GM13977 (cell line): ENCODE data around the gene DNAJC15.
"Not testable (repeated sequence)": the region's sequence is repeated elsewhere in the genome, so short reads cannot be mapped to it uniquely, and the experiment has no call there.

ENCODE experiments used
- DNase-seq: peaks from one replicate; pipeline ENCODE4 v3.0.0; 2012; ENCODE audit warnings: low spot score
- in situ Hi-C: fragments of 300-500 bp; cut with MboI; formaldehyde crosslinking; loops from one replicate; pipeline ENCODE4 v1.12.0; 2022; ENCODE audit warnings: low sequenced_read_pairs, low pct_unique_long_range_greater_than_20kb, mixed read lengths, inconsistent platforms; ENCODE audit not compliant: unreplicated experiment
- TF ChIP-seq, protein P1 (sequence below): IDR thresholded peaks from 2 replicates; pipeline ENCODE4 v1.5.1; 2012; ENCODE audit warnings: mild to moderate bottlenecking, control low read depth; ENCODE audit not compliant: insufficient read depth; ENCODE audit errors: extremely low read depth, missing control alignments

The DNAJC15 gene

DNA sequence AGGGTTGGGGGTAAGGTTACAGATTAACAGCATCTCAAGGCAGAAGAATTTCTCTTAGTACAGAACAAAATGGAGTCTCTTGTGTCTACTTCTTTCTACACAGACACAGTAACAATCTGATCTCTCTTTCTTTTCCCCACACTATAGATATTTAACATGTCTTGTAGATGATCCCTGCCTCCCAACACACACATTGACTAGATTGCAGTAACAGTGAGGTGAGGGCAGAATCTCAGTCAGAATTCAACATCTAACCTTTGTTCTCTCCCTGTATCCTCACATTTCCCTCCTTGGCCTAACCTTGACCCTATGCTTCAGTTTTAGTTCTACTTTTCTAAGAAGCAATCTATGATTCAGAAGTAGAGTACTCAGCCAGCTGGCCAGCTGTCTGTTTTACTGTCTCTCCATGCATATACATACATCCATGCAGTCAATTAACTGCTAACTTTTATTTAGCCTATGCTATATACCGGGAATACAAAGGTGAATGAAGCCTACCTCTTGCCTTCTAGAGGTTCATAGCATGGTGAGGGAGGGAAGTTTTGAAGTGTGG is 18.1 kb downstream of the DNAJC15 start:
- in situ Hi-C loops = no loop called here
- TF ChIP-seq, protein P1, sequence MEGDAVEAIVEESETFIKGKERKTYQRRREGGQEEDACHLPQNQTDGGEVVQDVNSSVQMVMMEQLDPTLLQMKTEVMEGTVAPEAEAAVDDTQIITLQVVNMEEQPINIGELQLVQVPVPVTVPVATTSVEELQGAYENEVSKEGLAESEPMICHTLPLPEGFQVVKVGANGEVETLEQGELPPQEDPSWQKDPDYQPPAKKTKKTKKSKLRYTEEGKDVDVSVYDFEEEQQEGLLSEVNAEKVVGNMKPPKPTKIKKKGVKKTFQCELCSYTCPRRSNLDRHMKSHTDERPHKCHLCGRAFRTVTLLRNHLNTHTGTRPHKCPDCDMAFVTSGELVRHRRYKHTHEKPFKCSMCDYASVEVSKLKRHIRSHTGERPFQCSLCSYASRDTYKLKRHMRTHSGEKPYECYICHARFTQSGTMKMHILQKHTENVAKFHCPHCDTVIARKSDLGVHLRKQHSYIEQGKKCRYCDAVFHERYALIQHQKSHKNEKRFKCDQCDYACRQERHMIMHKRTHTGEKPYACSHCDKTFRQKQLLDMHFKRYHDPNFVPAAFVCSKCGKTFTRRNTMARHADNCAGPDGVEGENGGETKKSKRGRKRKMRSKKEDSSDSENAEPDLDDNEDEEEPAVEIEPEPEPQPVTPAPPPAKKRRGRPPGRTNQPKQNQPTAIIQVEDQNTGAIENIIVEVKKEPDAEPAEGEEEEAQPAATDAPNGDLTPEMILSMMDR = no peak
- DNase-seq = no peak

DNA sequence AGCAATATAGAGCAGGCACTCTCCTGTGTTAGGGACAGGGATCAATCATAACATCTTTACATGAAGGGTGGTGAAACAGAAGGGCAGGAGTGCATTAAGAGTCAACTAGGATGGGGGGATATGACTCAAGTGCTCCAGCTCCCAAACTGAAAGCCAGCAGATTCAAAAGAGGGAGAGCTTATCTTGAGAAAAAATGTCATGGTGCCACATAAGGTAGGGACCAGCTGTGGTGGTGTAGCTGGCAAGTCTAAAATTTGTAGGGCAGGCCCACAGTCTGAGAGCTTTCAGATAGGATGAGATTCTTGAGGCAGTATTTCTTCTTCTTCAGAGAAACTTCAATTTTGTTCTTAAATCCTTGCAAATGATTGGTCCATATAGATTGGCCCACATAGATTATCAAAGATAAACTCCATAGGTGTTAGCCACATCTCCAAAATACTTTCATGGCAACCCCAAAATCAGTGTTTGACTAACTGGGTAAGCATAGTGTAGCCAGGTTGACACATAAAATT is 19.1 kb downstream of the DNAJC15 start:
- TF ChIP-seq, protein P1 = no peak
- in situ Hi-C loops = no loop called here
- DNase-seq = no peak

DNA sequence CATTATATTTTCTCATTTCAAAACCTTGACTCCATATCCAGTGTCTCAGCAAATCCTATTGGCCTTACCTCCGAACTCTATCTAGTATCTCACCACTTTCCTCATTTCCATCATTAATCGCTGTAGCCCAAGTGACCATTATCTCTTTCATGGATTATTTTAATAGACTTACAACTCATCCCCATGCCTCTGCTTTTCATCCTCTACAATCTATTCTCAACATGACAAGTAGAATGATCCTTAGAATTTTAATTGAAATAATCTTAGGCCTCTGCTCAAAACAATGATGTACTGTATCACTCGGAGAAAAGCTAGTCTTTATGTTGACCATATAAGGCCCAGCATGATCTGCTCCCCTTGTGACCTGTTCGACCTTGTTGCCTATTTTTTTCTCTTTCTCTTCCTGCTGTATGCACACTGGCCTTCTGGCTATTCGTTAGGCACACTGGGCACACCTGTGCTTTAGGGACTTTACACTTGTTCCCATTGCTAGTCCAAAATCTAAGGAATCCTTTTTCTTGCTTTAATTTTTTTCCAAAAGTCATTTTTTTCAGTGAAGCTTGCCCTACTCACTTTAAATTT is 21.4 kb downstream of the DNAJC15 start:
- in situ Hi-C loops = no loop called here
- TF ChIP-seq, protein P1 = no peak
- DNase-seq = no peak

DNA sequence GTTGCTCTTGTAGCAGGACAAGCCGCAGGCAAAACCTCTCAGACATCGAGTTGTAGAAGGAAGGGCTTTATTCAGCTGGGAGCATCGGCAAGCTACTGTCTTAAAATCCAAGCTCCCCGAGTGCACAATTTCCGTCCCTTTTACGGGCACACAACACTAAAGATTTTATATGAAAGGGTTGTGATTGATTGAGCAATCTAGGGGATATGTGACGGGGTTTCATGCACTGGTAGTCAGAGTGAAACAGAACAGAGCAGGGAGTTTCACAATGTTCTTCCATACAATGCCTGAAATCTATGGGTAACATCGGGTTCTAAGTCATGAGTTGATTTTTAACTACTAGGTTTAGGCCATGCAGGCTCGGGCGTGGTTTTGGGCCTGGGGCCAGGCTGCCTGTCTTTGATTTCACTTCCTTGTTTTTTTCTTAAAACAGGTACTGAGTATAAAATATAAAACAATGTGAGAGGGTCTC is 22.0 kb downstream of the DNAJC15 start:
- in situ Hi-C loops, DNase-seq: not testable (repeated sequence)

DNA sequence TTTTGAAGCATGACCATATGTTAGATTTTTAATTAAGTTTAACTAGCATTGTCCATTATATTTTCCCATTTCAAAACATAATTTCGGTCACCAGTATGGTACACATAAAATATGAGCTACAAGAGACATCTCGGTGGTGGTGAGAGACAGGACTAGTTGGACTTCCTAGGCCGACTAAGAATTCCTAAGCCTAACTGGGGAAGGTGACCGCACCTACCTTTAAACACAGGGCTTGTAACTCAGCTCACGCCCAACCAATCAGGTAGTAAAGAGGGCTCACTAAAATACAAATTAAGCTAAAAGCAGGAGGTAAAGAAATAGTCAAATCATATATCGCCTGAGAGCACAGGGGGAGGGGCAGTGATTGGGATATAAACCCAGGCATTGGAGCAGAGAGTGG is 22.9 kb downstream of the DNAJC15 start:
- TF ChIP-seq, protein P1 = no peak
- no peak for DNase-seq
- in situ Hi-C loops = no loop called here

DNA sequence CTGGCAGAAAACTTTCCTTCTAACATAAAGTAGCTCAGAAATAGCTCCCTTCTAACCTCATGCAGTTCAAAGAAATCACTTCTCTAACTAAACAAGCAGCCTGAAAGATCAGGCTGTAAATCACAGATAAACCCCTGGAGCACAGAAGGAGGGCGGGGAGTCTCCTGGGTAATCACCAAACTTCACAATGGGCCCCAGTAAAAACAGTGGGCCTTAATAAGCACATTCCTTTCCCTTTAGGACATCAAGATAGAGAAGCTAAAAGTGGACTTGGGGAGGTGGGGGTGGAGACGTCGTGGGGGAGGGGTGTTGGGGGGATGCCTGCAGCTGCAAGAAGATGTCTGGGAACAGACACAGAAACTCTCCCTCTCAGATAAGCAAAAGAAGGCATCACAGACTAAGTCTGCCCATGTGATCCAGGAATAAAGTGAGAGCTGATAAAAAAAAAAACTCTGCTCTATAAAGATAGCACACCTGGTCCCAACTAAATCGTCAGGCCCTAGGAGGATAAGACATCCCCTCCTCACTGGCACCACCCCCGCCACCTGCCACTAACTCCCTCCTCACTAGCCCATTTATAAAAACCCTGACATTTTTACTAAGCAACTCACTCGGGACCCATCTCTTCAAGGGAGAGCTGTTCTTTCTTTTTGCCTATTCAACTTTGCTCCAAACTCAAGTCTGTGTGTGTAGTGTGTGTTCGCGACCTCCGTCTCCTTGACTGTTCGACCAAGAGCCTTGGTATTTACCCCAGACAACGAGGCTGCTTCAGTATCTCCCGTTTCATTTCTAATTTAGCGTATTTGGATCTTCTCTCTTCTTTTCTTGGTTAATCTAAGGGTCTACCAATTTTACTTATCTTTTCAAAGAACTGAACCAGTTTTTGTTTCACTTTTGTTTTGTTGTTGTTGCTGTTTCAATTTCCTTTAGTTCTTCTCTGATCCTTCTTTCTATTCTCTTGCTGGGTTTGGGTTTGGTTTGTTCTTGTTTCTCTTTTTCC is 31.7 kb downstream of the DNAJC15 start:
- TF ChIP-seq, protein P1 = no peak
- no peak for DNase-seq
- in situ Hi-C loops = no loop called here
